ENCODE data around the gene HHAT. TPM values are rescaled to one million over a fixed set of nuclear protein-coding genes. Genes with fewer than 3 reads are reported as not detected.

HHAT gene
- total RNA-seq, 1 donor from 2014 or later: 11.4 TPM

DNA sequence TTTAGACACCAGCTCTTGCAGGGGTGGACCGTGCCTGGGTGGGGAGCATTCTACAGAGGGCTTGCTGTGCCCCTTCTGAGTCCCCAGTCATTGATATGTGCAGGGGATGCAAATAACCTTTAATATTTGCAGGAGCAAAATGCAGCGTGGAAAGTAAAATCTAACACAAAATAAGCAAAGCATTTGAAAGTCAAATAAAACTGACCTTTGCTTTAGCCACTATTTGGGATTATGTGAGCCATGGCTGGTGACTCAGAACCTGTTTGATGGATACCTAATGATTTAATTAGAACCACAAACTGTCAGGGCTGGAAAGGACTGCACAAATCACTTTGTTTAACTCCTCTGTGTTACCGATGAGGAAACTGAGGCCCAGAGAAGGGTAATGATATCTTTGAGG is 377.5 kb downstream of the HHAT start:
- FAIRE-seq: no peak

DNA sequence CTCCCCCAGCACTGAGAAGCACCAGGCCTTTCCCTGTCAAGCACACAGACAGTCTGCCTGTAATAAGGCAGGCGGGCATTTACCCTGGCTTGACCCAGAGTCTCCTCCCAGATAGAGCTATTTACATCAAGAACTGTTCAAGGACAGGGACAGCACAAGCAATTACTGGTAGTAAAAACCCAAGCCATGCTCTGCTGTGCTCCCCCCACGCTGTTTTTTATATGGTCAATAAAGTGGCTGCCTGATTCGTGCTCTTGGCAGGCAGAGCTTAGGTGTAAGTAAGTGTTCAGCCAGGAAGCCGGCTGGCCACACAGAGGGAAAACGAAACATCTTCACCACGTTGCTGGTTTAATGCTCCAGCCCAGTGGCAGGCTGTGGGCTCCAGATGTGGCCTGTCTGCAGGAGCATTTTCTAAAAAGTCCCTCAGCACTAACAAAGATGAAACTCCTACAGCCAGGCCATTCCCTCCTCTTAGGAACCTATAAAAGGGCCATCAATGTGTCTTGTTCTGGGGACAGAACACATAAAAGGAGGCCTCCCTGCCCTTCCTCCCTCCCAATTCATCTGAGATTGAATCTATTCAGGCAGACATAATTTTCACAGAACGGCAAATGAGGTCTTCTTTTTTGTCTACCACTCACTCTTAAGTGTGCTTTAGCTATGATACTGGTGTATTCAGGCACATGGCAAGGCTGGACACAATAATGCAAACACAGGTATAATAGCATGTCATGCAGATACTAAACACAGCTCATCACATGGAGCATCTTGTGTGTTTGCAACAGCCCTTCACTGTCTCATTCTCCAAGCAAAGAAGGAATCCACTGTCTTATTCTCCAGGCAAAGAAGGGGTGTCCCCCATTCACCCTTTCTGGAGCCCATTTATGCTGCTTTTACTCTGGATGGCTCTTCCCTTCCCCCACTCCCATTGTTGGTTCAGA is 378.9 kb downstream of the HHAT start:
- Mint-ChIP-seq H3K4me1 (ENCODE audit: low read depth, unreplicated experiment) (peaks cover 9% of the 10 kb centered on the region), H3K27ac (ENCODE audit: unreplicated experiment) (no peak overlapping the region), H3K9me3 (ENCODE audit: unreplicated experiment) (no peaks in the 10 kb centered on the region), H3K36me3 (ENCODE audit: low read depth, unreplicated experiment) (no peaks in the 10 kb centered on the region), H3K4me3 (ENCODE audit: unreplicated experiment) (no peak overlapping the region), H3K27me3 (ENCODE audit: low read depth, unreplicated experiment) (peaks cover 6% of the 10 kb centered on the region)
- Histone ChIP-seq H3K79me2 (ENCODE audit: insufficient read depth, low read length) (no peaks in the 10 kb centered on the region), H2AFZ (ENCODE audit: low read depth, low read length) (no peak overlapping the region), H3K27ac (ENCODE audit: low read depth, low read length) (no peak overlapping the region), H3K4me1 (ENCODE audit: insufficient read depth, low read length) (no peaks in the 10 kb centered on the region), H3K27me3 (ENCODE audit: insufficient read depth, low read length) (no peaks in the 10 kb centered on the region), H3K9ac (ENCODE audit: low read length) (no peak overlapping the region), H3K9me3 (ENCODE audit: insufficient read depth, low read depth, low read length) (no peaks in the 10 kb centered on the region), H4K20me1 (ENCODE audit: insufficient read depth, low read length) (no peaks in the 10 kb centered on the region), H3K4me2 (ENCODE audit: low read length) (no peak overlapping the region), H3K4me3 (ENCODE audit: insufficient read depth, low read depth, low read length) (no peak overlapping the region), H3K36me3 (ENCODE audit: insufficient read depth, low read length) (no peaks in the 10 kb centered on the region)
- DNase-seq (ENCODE audit: low read depth): no peak
- FAIRE-seq: no peak
- TF ChIP-seq, protein P1, sequence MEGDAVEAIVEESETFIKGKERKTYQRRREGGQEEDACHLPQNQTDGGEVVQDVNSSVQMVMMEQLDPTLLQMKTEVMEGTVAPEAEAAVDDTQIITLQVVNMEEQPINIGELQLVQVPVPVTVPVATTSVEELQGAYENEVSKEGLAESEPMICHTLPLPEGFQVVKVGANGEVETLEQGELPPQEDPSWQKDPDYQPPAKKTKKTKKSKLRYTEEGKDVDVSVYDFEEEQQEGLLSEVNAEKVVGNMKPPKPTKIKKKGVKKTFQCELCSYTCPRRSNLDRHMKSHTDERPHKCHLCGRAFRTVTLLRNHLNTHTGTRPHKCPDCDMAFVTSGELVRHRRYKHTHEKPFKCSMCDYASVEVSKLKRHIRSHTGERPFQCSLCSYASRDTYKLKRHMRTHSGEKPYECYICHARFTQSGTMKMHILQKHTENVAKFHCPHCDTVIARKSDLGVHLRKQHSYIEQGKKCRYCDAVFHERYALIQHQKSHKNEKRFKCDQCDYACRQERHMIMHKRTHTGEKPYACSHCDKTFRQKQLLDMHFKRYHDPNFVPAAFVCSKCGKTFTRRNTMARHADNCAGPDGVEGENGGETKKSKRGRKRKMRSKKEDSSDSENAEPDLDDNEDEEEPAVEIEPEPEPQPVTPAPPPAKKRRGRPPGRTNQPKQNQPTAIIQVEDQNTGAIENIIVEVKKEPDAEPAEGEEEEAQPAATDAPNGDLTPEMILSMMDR (IDR thresholded peaks at IDR 0.05; ENCODE audit: insufficient read depth, low read depth, low read length): no peak
- TF ChIP-seq EZH2 (IDR thresholded peaks at IDR 0.05; ENCODE audit: insufficient read depth, low read length): no peak

More for the DNA sequence above, 377.5 kb downstream of the HHAT start:
- Mint-ChIP-seq H3K27me3 (ENCODE audit: low read depth, unreplicated experiment) (peaks cover 6% of the 10 kb centered on the region), H3K27ac (ENCODE audit: unreplicated experiment) (no peak overlapping the region), H3K36me3 (ENCODE audit: low read depth, unreplicated experiment) (no peaks in the 10 kb centered on the region), H3K9me3 (ENCODE audit: unreplicated experiment) (no peaks in the 10 kb centered on the region), H3K4me3 (ENCODE audit: unreplicated experiment) (no peak overlapping the region), H3K4me1 (ENCODE audit: low read depth, unreplicated experiment) (peaks cover 9% of the 10 kb centered on the region)
- Histone ChIP-seq H3K27me3 (ENCODE audit: insufficient read depth, low read length) (no peaks in the 10 kb centered on the region), H2AFZ (ENCODE audit: low read depth, low read length) (no peak overlapping the region), H3K9me3 (ENCODE audit: insufficient read depth, low read depth, low read length) (no peaks in the 10 kb centered on the region), H4K20me1 (ENCODE audit: insufficient read depth, low read length) (no peaks in the 10 kb centered on the region), H3K27ac (ENCODE audit: low read depth, low read length) (no peak overlapping the region), H3K4me2 (ENCODE audit: low read length) (no peak overlapping the region), H3K4me1 (ENCODE audit: insufficient read depth, low read length) (no peaks in the 10 kb centered on the region), H3K36me3 (ENCODE audit: insufficient read depth, low read length) (no peaks in the 10 kb centered on the region), H3K9ac (ENCODE audit: low read length) (no peak overlapping the region), H3K4me3 (ENCODE audit: insufficient read depth, low read depth, low read length) (no peak overlapping the region), H3K79me2 (ENCODE audit: insufficient read depth, low read length) (no peaks in the 10 kb centered on the region)
- DNase-seq (ENCODE audit: low read depth): no peak
- no peak for TF ChIP-seq EZH2 (IDR thresholded peaks at IDR 0.05; ENCODE audit: insufficient read depth, low read length)
- TF ChIP-seq, protein P1 (IDR thresholded peaks at IDR 0.05; ENCODE audit: insufficient read depth, low read depth, low read length): no peak

DNA sequence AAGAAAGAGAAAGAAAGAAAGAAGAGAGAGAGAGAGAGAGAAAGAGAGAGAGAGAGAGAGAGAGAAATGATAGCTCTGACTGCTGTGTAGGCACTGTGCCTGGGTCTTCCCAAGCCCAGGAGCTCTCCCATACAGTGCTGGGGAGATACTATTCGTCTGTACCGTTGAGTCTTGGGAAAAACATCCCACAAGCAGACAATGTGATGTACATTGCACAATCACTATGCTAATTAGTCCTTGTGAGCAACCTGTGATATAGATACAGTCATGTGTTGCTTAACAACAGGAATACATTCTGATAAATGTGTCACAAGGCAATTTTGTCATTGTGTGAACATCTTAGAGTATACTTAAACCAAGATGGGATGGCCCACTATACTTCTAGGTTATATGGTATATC is 381.0 kb downstream of the HHAT start:
- Histone ChIP-seq H3K27ac (ENCODE audit: low read depth, low read length) (no peak overlapping the region), H3K4me3 (ENCODE audit: insufficient read depth, low read depth, low read length) (no peak overlapping the region), H3K27me3 (ENCODE audit: insufficient read depth, low read length) (no peaks in the 10 kb centered on the region), H3K4me1 (ENCODE audit: insufficient read depth, low read length) (no peaks in the 10 kb centered on the region), H3K79me2 (ENCODE audit: insufficient read depth, low read length) (no peaks in the 10 kb centered on the region), H3K9me3 (ENCODE audit: insufficient read depth, low read depth, low read length) (no peaks in the 10 kb centered on the region), H4K20me1 (ENCODE audit: insufficient read depth, low read length) (no peaks in the 10 kb centered on the region), H3K36me3 (ENCODE audit: insufficient read depth, low read length) (no peaks in the 10 kb centered on the region), H3K4me2 (ENCODE audit: low read length) (no peak overlapping the region), H3K9ac (ENCODE audit: low read length) (no peak overlapping the region), H2AFZ (ENCODE audit: low read depth, low read length) (no peak overlapping the region)
- Mint-ChIP-seq H3K4me1 (ENCODE audit: low read depth, unreplicated experiment) (peaks cover 9% of the 10 kb centered on the region), H3K36me3 (ENCODE audit: low read depth, unreplicated experiment) (no peaks in the 10 kb centered on the region), H3K27ac (ENCODE audit: unreplicated experiment) (no peak overlapping the region), H3K4me3 (ENCODE audit: unreplicated experiment) (no peak overlapping the region), H3K9me3 (ENCODE audit: unreplicated experiment) (no peaks in the 10 kb centered on the region), H3K27me3 (ENCODE audit: low read depth, unreplicated experiment) (peaks cover 4% of the 10 kb centered on the region)
- TF ChIP-seq EZH2 (IDR thresholded peaks at IDR 0.05; ENCODE audit: insufficient read depth, low read length): no peak
- TF ChIP-seq, protein P1 (IDR thresholded peaks at IDR 0.05; ENCODE audit: insufficient read depth, low read depth, low read length): no peak
- DNase-seq (ENCODE audit: low read depth) (no peak), FAIRE-seq (no peak)
